ENCODE results near the gene DIDO1.

Gene DIDO1

DNA sequence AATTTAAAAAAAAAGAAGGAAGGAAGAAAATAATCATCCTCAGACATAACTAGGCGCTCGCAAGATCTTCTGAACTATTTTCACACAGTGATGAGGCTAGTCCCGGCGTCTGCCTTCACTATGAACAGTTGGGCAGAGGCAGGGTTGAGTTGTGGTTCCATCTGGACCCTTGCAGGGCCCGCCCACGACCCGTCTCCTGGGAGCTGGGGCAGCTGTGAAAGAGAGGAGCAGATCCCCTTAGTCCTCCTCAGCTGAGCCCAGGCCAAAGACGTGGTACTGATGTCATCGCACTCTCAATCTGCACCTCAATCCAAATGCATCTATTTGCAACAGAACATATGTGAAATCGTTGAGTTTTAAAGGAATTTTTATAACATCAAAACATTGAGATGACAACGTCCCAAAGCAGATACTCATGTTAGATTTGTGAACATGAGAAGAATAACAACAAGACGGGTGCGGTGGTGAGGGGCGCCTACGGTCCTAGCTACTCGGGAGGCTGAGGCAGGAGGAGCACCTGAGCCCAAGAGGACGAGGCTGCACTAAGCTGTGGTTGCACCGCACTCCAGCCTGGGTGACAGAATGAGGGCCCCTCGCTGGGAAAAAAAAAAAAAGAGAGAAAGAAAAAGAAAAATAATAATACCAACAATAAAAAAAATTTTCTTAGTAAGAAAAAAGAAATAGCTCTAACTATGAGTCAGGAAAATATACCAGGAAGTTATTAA is 80.0 kb downstream of the DIDO1 start:
- in situ Hi-C loops (cut with MboI; ENCODE audit: low sequenced_read_pairs, unreplicated experiment), result no loop called here
- no peak for DNase-seq (ENCODE audit: low spot score)
- TF ChIP-seq, protein P1, sequence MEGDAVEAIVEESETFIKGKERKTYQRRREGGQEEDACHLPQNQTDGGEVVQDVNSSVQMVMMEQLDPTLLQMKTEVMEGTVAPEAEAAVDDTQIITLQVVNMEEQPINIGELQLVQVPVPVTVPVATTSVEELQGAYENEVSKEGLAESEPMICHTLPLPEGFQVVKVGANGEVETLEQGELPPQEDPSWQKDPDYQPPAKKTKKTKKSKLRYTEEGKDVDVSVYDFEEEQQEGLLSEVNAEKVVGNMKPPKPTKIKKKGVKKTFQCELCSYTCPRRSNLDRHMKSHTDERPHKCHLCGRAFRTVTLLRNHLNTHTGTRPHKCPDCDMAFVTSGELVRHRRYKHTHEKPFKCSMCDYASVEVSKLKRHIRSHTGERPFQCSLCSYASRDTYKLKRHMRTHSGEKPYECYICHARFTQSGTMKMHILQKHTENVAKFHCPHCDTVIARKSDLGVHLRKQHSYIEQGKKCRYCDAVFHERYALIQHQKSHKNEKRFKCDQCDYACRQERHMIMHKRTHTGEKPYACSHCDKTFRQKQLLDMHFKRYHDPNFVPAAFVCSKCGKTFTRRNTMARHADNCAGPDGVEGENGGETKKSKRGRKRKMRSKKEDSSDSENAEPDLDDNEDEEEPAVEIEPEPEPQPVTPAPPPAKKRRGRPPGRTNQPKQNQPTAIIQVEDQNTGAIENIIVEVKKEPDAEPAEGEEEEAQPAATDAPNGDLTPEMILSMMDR (IDR thresholded peaks at IDR 0.05; ENCODE audit: borderline replicate concordance, control extremely low read depth, extremely low read depth, insufficient read depth, missing control alignments), result no peak

DNA sequence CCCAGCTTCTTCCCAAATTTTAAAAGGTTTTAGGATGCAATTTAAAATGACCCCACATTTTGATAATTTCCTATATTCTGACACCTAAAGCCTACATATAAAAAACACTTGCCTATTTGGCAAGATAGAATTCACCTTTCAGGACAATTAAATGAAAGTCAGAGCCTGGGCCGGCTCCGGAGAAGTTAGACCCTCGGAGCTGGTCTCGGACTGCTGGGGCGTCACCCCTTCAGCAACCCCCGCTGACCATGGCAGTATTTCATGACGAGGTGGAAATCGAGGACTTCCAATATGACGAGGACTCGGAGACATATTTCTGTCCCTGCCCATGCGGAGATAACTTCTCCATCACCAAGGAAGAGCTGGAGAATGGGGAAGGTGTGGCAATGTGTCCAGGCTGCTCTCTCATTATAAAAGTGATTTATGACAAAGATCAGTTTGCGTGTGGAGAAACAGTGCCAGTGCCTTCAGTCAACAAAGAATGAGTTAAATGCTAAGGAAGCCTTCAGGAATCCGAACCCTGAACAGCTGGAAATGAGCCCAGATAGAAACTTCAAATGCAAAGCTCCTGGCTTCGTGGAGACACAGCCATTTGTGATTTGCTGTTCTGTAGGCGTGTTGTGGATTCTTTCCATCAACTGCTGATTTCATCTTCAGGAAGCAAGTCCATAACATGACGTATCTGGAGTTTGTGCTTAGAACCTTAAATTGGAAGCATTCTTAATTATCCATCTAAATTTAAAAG is 80.7 kb downstream of the DIDO1 start:
- no peak for DNase-seq (ENCODE audit: low spot score)
- TF ChIP-seq, protein P1 (IDR thresholded peaks at IDR 0.05; ENCODE audit: borderline replicate concordance, control extremely low read depth, extremely low read depth, insufficient read depth, missing control alignments), result no peak
- in situ Hi-C loops (cut with MboI; ENCODE audit: low sequenced_read_pairs, unreplicated experiment), result no loop called here

DNA sequence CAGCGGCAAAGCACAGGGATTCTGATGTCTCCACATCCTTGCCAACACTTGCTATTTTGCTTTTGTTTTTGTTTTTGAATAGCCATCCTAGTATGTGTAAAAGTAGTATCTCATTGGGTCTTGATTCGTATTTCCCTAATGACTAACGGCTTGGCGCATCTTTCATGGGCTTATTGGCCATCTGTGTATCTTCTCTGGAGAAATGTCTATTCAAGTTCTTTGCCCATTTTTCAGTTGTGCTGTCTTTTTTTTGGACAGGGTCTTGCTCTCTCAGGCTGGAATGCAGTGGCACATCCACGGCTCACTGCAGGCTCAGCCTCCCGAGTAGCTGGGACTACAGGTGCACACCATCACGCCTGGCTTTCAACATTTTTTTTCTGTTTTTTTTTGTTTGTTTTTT is 82.1 kb downstream of the DIDO1 start:
- DNase-seq (ENCODE audit: low spot score), result no peak
- in situ Hi-C loops (cut with MboI; ENCODE audit: low sequenced_read_pairs, unreplicated experiment), result no loop called here
- TF ChIP-seq, protein P1 (IDR thresholded peaks at IDR 0.05; ENCODE audit: borderline replicate concordance, control extremely low read depth, extremely low read depth, insufficient read depth, missing control alignments), result no peak

DNA sequence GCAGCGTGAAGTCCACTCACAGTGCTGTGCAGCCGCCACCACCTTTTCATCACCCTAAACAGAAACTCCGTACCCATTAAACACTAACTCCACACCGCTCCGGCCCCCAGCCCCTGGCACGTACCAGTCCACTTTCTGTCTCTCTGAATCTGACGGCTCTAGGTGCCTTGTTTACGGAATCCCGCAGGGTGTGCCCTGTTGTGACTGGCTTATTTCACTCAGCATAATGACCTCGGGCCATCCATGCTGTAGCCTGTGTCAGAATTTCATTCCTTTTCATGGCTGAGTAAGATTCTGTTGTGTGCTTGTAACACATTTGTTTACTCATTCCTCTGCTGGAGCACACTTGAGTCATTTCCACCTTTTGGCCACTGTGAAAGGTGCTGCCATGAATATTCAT is 82.6 kb downstream of the DIDO1 start:
- TF ChIP-seq, protein P1 (IDR thresholded peaks at IDR 0.05; ENCODE audit: borderline replicate concordance, control extremely low read depth, extremely low read depth, insufficient read depth, missing control alignments), result no peak
- no peak for DNase-seq (ENCODE audit: low spot score)

DNA sequence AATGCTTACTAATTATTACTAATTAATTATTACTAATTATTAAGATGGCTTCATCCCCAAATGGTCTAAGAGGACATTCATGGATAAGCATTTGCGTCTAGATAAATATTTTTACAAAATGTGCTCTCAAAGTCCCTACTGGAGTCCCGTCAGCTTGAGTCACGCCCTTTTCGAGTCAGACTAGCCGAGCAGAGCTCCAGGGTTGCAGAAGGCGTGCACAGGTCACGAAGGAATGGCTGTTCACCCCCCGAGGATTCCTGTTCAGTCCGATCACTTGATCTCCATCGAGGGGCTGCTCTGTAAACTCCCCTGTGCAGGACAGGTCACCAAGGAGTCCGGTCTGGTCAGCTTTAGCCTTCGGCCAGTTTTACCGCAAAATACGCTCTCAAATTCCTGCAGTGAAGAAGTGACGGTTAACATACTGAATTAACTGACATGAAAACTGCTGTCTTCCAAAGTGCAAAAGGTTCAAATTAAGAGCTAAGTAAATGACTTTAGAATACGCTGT is 84.5 kb downstream of the DIDO1 start:
- TF ChIP-seq, protein P1 (IDR thresholded peaks at IDR 0.05; ENCODE audit: borderline replicate concordance, control extremely low read depth, extremely low read depth, insufficient read depth, missing control alignments), result no peak
- in situ Hi-C loops (cut with MboI; ENCODE audit: low sequenced_read_pairs, unreplicated experiment), result no loop called here
- DNase-seq (ENCODE audit: low spot score), result no peak

More for the DNA sequence above, 82.6 kb downstream of the DIDO1 start:
- in situ Hi-C loops (cut with MboI; ENCODE audit: low sequenced_read_pairs, unreplicated experiment), result no loop called here

DNA sequence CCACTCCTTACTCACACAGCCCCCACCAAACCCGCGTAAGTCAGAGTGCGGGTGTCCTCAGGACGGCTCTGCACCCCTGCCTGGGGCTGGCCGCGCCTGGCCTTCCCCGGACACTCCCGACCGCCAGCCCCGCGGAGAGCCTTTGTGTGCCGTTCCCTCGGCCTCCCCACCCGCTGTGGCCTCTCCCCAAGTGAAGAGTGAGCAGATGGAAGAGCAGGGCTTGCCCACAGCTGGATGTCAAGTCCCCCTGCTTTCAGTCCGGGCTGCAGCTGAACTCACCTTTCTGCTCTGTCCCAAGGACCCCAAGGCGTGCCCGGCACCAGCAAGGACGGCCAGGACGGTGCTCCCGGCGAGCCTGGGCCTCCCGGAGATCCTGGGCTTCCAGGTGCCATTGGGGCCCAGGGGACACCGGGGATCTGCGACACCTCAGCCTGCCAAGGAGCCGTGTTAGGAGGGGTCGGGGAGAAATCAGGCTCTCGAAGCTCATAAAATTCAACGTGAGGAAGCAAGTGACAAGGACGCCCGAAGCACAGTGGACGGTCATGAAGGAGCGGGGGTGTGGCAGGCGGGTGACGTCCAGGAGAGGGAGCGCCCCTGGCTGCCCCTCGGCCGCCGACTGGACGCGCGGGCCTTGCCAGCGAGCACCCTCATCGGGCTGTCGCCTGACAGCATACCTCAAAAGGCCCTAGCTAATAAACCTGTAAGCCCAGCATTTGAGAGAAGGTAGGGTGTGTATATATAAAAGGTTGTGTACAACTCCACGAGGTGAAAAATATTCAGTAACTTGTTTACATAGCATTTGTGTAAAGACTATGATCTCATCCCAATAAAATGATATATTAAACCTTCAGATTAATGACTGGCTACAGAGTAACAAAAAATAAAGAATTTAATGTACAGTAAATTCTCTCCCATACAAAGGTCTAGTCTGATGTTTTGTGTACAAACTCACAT is 85.8 kb downstream of the DIDO1 start:
- no peak for DNase-seq (ENCODE audit: low spot score)
- TF ChIP-seq, protein P1 (IDR thresholded peaks at IDR 0.05; ENCODE audit: borderline replicate concordance, control extremely low read depth, extremely low read depth, insufficient read depth, missing control alignments), result no peak
- in situ Hi-C loops (cut with MboI; ENCODE audit: low sequenced_read_pairs, unreplicated experiment), result no loop called here

All from GM13976 (cell line).